Measurements from ENCODE around the gene CALCOCO1.

Gene CALCOCO1

DNA sequence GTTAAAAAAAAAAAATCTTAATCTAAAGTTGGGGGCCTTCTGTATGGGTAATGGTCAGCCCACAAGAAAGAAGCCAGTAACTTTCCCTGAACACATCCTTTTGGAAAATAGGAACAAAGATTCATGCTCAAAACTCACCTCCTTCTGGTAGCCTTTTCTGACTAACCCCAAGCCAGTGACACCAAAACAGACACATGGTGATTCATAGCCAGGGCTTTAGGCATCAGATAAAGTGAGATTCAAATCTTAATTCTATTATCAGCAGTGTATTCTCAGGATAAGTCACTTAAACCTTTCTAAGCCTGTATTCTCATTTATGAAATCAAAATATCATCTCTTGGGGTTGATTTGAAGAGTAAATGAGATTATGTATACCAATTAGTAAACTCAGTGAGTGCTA is 56.3 kb downstream of the CALCOCO1 start:
- in situ Hi-C loops (cut with MboI; ENCODE audit: low sequenced_read_pairs): loop anchor here (10.0 kb wide), 1 partner anchor 126 kb away; no protein-coding TSS in a partner anchor

DNA sequence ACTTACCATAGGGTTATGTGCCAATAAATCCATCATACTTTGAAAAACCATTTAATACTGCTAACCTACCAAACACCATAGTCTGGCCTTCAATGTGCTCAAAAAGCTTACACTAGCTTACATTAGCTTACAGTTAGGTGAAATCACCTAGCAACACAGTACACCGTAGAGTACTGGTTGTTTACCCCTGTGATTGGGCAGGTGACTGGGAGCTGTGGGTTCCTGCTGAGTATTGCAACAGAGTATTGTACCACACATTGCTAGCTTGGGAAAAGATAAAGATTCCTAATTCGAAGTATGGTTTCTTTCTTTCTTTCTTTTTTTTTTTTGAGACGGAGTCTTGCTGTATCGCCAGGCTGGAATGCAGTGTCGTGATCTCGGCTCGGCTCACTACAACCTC is 56.9 kb downstream of the CALCOCO1 start:
- in situ Hi-C loops (cut with MboI; ENCODE audit: low sequenced_read_pairs): loop anchor here (10.0 kb wide), 1 partner anchor 126 kb away; no protein-coding TSS in a partner anchor

DNA sequence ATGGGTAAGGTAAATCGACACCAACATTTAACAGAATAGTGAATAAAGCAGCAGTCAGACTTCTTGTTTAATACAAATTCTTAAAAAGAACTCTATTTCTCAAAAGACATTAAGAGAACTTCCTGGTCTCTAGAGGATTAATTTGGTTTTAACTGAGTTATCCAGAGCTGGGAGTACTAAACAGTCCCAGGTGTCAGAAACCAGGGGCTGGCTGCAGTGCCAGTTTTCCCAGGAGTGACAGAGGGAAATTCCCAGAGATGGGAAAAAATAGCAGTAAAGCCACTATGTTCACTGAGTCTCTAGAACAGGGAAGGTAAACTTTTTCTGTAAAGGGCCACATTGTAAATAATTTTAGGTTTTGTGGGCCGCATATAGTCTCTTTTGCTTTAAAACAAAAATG is 60.2 kb downstream of the CALCOCO1 start:
- in situ Hi-C loops (cut with MboI; ENCODE audit: low sequenced_read_pairs): no loop called here

DNA sequence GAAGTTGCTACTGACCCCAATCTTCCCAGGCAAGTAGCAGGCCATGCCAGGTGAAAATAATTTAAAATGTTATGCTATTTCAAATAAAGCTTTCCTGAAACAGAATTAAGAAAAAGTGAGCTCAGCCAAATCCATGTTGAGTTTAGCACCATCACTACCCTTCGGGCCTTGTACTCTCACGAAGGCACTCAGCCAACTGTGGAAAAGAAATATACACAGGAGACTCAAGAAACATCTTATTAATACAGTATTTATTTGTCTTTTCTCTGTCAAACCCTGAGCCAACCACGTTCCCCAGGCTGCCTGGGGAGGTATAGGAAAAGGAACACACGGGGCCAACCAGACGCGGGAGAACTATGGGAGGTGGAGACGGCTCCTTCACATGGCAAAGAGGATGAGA is 62.3 kb downstream of the CALCOCO1 start:
- in situ Hi-C loops (cut with MboI; ENCODE audit: low sequenced_read_pairs): no loop called here

DNA sequence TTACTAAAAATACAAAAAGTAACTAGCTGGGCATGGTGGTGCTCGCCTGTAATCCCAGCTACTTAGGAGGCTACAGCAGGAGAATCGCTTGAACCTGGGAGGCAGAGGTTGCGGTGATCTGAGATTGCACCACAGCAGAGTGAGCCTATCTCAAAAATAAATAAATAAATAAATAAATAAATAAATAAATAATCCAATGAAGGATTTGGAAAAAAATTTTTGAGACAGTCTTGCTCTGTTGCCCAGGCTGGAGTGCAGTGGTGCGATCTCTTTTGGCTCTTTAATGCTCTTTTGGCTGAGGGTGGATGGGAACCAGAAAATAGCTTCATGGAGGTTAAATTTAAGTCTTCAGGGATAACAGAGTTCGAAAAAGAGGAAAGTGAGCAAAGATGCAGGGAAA is 63.1 kb downstream of the CALCOCO1 start:
- in situ Hi-C loops (cut with MboI; ENCODE audit: low sequenced_read_pairs): no loop called here

DNA sequence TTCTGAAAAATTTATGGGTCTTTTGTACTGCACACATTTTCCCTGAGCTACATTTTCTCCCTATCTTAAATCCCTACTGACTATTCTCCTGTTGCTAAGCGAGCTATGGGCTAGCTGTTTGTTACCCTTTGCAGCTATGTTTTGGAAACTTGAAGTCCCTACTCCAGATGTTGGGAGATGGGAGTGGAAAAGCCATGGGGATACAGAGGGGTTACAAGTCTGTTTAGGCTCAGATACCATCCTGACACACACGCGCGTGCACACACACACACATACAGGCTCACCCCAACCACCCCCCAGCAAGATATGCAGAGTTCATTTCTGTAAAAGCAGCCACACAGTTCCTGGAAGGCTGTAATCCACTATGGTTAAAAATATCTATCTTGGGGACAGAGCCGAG is 67.2 kb downstream of the CALCOCO1 start:
- in situ Hi-C loops (cut with MboI; ENCODE audit: low sequenced_read_pairs): no loop called here

DNA sequence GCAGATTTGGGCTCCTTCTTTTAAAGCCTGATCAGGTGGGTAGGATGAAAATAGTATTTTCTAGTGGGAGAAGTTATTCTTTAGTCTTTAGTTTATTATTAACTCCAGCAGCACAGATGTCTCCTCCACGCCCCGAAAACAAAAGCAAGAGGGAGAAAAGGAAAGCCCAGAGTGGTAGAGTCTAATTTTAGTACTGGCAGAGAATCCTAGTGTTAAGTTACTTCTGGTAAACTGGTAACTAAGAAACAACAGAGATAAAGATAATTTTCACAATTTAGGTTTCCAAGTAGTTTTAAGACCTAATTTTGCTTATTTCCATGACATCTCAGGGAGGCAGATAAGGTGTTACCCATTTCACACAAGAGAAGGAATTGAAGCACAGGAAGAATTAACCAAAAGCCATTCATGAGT is 67.7 kb downstream of the CALCOCO1 start:
- in situ Hi-C loops (cut with MboI; ENCODE audit: low sequenced_read_pairs): no loop called here

DNA sequence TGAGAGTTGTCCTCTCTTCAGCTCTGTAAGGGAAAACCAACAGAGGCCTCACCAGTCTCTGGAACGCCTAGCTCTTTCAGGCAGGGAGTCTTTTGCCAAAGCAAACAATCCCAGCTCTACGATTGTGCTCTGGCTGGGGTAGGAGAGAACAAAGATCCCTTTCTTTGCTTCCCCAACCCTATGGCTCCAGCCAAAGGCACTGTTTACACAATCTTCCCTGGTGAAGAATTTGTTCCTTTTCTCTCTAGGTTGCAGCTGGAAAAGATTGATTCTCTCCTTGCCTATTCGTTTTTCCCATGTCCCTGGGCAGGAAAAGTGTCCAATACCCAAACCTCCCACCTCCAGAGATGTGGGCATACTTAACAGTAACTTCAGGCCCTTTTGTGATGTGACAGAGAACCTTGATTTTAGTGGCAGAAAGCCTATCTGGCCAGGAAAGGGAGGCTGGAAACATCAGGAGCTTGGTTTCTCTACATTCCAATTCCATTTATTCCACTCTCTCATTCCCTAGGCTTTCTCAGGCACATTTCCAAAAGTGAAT is 68.2 kb downstream of the CALCOCO1 start:
- in situ Hi-C loops (cut with MboI; ENCODE audit: low sequenced_read_pairs): no loop called here
